Measurements from ENCODE around the gene ANO1. TPM values are rescaled to one million over a fixed set of nuclear protein-coding genes. Genes with fewer than 3 reads are reported as not detected.
A peak's percentile ranks its signal among the peaks of the same experiment; 100 is the strongest.

The ANO1 gene
- total and polyA plus RNA-seq, 11 donors, result 4.2 to 17.8 (median 9.4) TPM

GRCh38 chr11:70068345-70068744, 9.8 kb upstream of the ANO1 start:
- H3K4me3 ChIP-seq, result no peak overlapping the region
- intact Hi-C loops (cut with DNase I), result loop anchor here in 1 of 10 donors (10.0 kb wide), 1 partner anchor 56 kb away; no protein-coding TSS in a partner anchor
- 63 to 75% (median 69%) methylated on average over 6 of the region's 6 CpGs for WGBS, 4 donors
- H3K4me1 ChIP-seq, result peaks cover 0 to 27% (median 14%) of the 10 kb centered on the region in 12 donors
- peaks cover 0 to 45% (median 4%) of the 10 kb centered on the region in 9 donors for H3K27me3 ChIP-seq
- no peak overlapping the region for H3K27ac ChIP-seq
- TF ChIP-seq POLR2A (IDR thresholded peaks at IDR 0.05) (no peak), CTCF (IDR thresholded peaks at IDR 0.05) (no peak)
- ATAC-seq (no peak), DNase-seq (no peak)
- no peaks in the 10 kb centered on the region for H3K9me3 ChIP-seq
- H3K36me3 ChIP-seq, result no peaks in the 10 kb centered on the region

- H3K27me3 ChIP-seq, result peaks cover 0 to 45% (median 4%) of the 10 kb centered on the region in 9 donors
- TF ChIP-seq CTCF (IDR thresholded peaks at IDR 0.05) (no peak), POLR2A (IDR thresholded peaks at IDR 0.05) (no peak)
These were observed 9.2 kb upstream of the ANO1 start for GRCh38 chr11:70068950-70069349.

GRCh38 chr11:70070706-70071105, 7.4 kb upstream of the ANO1 start:
- DNase-seq (no peak), ATAC-seq (no peak)
- H3K9me3 ChIP-seq, result no peaks in the 10 kb centered on the region
- WGBS, 4 donors, result 85 to 98% (median 98%) methylated on average over 9 of the region's 9 CpGs
- no peaks in the 10 kb centered on the region for H3K36me3 ChIP-seq
- no peak for TF ChIP-seq CTCF (IDR thresholded peaks at IDR 0.05)
- no peak for TF ChIP-seq POLR2A (IDR thresholded peaks at IDR 0.05)
- peaks cover 0 to 45% (median 4%) of the 10 kb centered on the region in 9 donors for H3K27me3 ChIP-seq
- intact Hi-C loops (cut with DNase I), result loop anchor here in 4 of 10 donors (10.0 kb wide), 4 partner anchors 64 to 156 kb away; no protein-coding TSS in a partner anchor
- H3K27ac ChIP-seq, result no peak overlapping the region
- peaks cover 0 to 30% (median 17%) of the 10 kb centered on the region in 12 donors for H3K4me1 ChIP-seq
- H3K4me3 ChIP-seq, result no peak overlapping the region

More at GRCh38 chr11:70068950-70069349, 9.2 kb upstream of the ANO1 start:
- peaks cover 0 to 30% (median 17%) of the 10 kb centered on the region in 12 donors for H3K4me1 ChIP-seq
- intact Hi-C loops (cut with DNase I), result loop anchor here in 1 of 10 donors (10.0 kb wide), 1 partner anchor 56 kb away; no protein-coding TSS in a partner anchor
- no peak overlapping the region for H3K27ac ChIP-seq
- no peak for ATAC-seq
- H3K4me3 ChIP-seq, result no peak overlapping the region
- H3K36me3 ChIP-seq, result no peaks in the 10 kb centered on the region
- 95 to 100% (median 97%) methylated on average over 2 of the region's 2 CpGs for WGBS, 4 donors
- no peaks in the 10 kb centered on the region for H3K9me3 ChIP-seq
- no peak for DNase-seq

GRCh38 chr11:70071996-70072395, 6.1 kb upstream of the ANO1 start:
- Histone ChIP-seq H3K27me3 (peaks cover 0 to 42% (median 4%) of the 10 kb centered on the region in 9 donors), H3K36me3 (no peaks in the 10 kb centered on the region), H3K4me3 (no peak overlapping the region), H3K4me1 (peaks cover 0 to 36% (median 17%) of the 10 kb centered on the region in 12 donors), H3K27ac (peak overlapping the region in 2 of 12 donors; percentile 70 to 80), H3K9me3 (no peaks in the 10 kb centered on the region)
- ATAC-seq (no peak), DNase-seq (no peak)
- intact Hi-C loops (cut with DNase I), result loop anchor here in 4 of 10 donors (10.0 kb wide), 4 partner anchors 63 to 157 kb away; no protein-coding TSS in a partner anchor
- WGBS, 4 donors, result 76 to 86% (median 81%) methylated on average over 12 of the region's 12 CpGs
- TF ChIP-seq POLR2A (IDR thresholded peaks at IDR 0.05) (no peak), CTCF (IDR thresholded peaks at IDR 0.05) (no peak)
